ENCODE results near the gene ANAPC4.

Gene ANAPC4

DNA sequence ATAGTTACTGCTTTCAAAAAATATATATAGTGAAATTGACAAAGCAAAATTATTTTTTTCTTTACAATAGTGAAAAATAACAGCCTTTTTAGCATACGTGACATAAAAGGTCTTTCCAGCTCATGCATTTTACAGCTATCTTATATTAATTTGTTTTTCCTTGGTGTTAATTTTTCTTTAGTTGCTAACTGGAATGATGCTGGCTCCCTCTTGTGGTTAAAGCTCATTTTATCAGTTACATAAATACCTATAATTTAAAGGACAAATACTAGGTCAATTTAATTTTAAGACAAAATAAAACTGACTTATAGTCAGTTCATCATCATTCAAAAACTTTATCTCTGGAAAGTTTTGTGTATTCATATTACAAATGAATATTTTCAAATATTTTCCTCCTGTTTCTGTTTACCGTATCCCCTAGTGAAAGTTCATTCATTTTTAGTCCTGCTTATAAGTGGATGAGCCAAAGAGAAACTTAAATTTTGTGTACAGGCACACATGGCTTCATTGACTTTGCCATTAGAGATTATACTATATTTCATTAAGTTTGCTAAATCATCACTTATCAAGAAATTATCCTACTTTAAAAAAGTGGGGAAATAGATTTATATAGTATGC, 9.9 kb upstream of the ANAPC4 start:
- TF ChIP-seq SIN3A (IDR thresholded peaks at IDR 0.05; ENCODE audit: borderline replicate concordance, insufficient read depth, low read length): no peak
- TF ChIP-seq TAF1 (IDR thresholded peaks at IDR 0.05; ENCODE audit: borderline replicate concordance, insufficient read depth, low read length): no peak
- TF ChIP-seq REST (IDR thresholded peaks at IDR 0.05; ENCODE audit: insufficient read depth in 1 of 2, low read depth in 2 of 2, low read length in 2 of 2): no peak
- TF ChIP-seq POLR2AphosphoS5 (IDR thresholded peaks at IDR 0.05; ENCODE audit: low read depth, low read length): no peak
- no peak for TF ChIP-seq FOXP2 (optimal IDR thresholded peaks at IDR 0.05; ENCODE audit: borderline replicate concordance, extremely low read depth, extremely low read length, insufficient read depth)

DNA sequence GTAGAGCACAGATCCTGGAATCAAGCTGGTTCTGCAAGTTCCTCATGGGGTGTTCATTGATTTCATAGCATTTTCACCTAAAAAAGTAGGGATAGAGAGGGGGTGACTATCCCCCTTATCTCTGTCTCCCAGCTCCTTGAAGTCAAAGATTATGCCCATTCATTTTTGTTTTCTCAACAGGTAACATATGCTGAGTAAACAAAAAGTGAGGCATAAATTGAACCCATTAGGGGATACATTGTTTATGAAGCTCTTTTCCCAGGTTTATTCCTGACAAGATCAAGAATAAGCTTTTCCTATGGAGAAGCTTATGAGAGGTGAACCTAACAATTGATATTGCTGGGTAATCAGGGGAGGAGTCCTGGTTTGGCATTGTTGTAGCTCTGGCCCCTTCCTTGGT, 9.2 kb upstream of the ANAPC4 start:
- no peak for TF ChIP-seq POLR2AphosphoS5 (IDR thresholded peaks at IDR 0.05; ENCODE audit: low read depth, low read length)
- no peak for TF ChIP-seq REST (IDR thresholded peaks at IDR 0.05; ENCODE audit: insufficient read depth in 1 of 2, low read depth in 2 of 2, low read length in 2 of 2)
- no peak for TF ChIP-seq SIN3A (IDR thresholded peaks at IDR 0.05; ENCODE audit: borderline replicate concordance, insufficient read depth, low read length)
- TF ChIP-seq TAF1 (IDR thresholded peaks at IDR 0.05; ENCODE audit: borderline replicate concordance, insufficient read depth, low read length): no peak
- TF ChIP-seq FOXP2 (optimal IDR thresholded peaks at IDR 0.05; ENCODE audit: borderline replicate concordance, extremely low read depth, extremely low read length, insufficient read depth): no peak

DNA sequence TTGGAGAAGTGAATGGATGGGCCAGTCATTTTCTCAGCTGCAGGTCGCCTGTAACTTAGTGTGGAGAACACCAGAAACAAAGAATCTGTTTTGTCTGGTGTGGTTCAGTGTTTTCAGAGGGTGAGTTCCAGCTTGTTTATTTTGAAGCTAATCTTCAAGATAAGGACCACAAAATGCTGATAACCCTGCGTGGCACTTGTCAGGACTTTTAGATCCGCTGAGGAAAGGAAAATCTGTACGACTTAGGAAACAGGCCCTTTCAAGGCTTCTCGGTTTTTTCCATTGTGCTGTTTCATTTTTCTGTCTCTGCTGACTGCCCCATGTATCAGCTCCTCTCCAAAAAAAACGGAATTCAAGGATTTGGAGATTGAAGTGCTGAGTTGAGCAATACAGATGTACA, 8.7 kb upstream of the ANAPC4 start:
- TF ChIP-seq SIN3A (IDR thresholded peaks at IDR 0.05; ENCODE audit: borderline replicate concordance, insufficient read depth, low read length) (no peak), REST (IDR thresholded peaks at IDR 0.05; ENCODE audit: insufficient read depth in 1 of 2, low read depth in 2 of 2, low read length in 2 of 2) (no peak), FOXP2 (optimal IDR thresholded peaks at IDR 0.05; ENCODE audit: borderline replicate concordance, extremely low read depth, extremely low read length, insufficient read depth) (no peak), TAF1 (IDR thresholded peaks at IDR 0.05; ENCODE audit: borderline replicate concordance, insufficient read depth, low read length) (no peak), POLR2AphosphoS5 (IDR thresholded peaks at IDR 0.05; ENCODE audit: low read depth, low read length) (no peak)

GRCh38 chr4:25370242-25370641, 6.8 kb upstream of the ANAPC4 start:
- no peak for TF ChIP-seq POLR2AphosphoS5 (IDR thresholded peaks at IDR 0.05; ENCODE audit: low read depth, low read length)
- TF ChIP-seq FOXP2 (optimal IDR thresholded peaks at IDR 0.05; ENCODE audit: borderline replicate concordance, extremely low read depth, extremely low read length, insufficient read depth): no peak
- no peak for TF ChIP-seq TAF1 (IDR thresholded peaks at IDR 0.05; ENCODE audit: borderline replicate concordance, insufficient read depth, low read length)
- TF ChIP-seq SIN3A (IDR thresholded peaks at IDR 0.05; ENCODE audit: borderline replicate concordance, insufficient read depth, low read length): no peak
- no peak for TF ChIP-seq REST (IDR thresholded peaks at IDR 0.05; ENCODE audit: insufficient read depth in 1 of 2, low read depth in 2 of 2, low read length in 2 of 2)
